ENCODE data around the gene LRRC1.
A peak's percentile ranks its signal among the peaks of the same experiment; 100 is the strongest.

LRRC1 gene

GRCh38 chr6:53847796-53848314 is 53.0 kb downstream of the LRRC1 start:
- DNase-seq (ENCODE audit: low read depth): no peak

GRCh38 chr6:53850527-53850926 is 55.7 kb downstream of the LRRC1 start:
- DNase-seq (ENCODE audit: low read depth): no peak

- DNase-seq (ENCODE audit: low read depth): no peak
These were observed 56.8 kb downstream of the LRRC1 start for GRCh38 chr6:53851561-53851960.

- DNase-seq (ENCODE audit: low read depth): no peak
These were observed 58.0 kb downstream of the LRRC1 start for GRCh38 chr6:53852805-53853204.

- no peak for DNase-seq (ENCODE audit: low read depth)
These were observed 60.2 kb downstream of the LRRC1 start for GRCh38 chr6:53854843-53855567.

- no peak for DNase-seq (ENCODE audit: low read depth)
These were observed 61.1 kb downstream of the LRRC1 start for GRCh38 chr6:53855940-53856339.

- DNase-seq (ENCODE audit: low read depth): no peak
These were observed 62.7 kb downstream of the LRRC1 start for GRCh38 chr6:53857318-53858094.

- DNase-seq (ENCODE audit: low read depth): no peak
These were observed 63.4 kb downstream of the LRRC1 start for GRCh38 chr6:53858196-53858595.

- DNase-seq (ENCODE audit: low read depth): no peak
These were observed 64.1 kb downstream of the LRRC1 start for GRCh38 chr6:53858913-53859312.

GRCh38 chr6:53860511-53860910 is 65.7 kb downstream of the LRRC1 start:
- no peak for DNase-seq (ENCODE audit: low read depth)

- no peak for DNase-seq (ENCODE audit: low read depth)
These were observed 66.7 kb downstream of the LRRC1 start for GRCh38 chr6:53861518-53861917.

- peak; percentile 56 for DNase-seq (ENCODE audit: low read depth)
These were observed 68.1 kb downstream of the LRRC1 start for GRCh38 chr6:53862662-53863462.

GRCh38 chr6:53864781-53865180 is 70.0 kb downstream of the LRRC1 start:
- DNase-seq (ENCODE audit: low read depth): no peak

GRCh38 chr6:53866226-53866625 is 71.4 kb downstream of the LRRC1 start:
- DNase-seq (ENCODE audit: low read depth): no peak

- no peak for DNase-seq (ENCODE audit: low read depth)
These were observed 73.8 kb downstream of the LRRC1 start for GRCh38 chr6:53868626-53869025.

- DNase-seq (ENCODE audit: low read depth): peak; percentile 40
These were observed 75.2 kb downstream of the LRRC1 start for GRCh38 chr6:53869964-53870363.

- peak; percentile 24 for DNase-seq (ENCODE audit: low read depth)
These were observed 79.1 kb downstream of the LRRC1 start for GRCh38 chr6:53873922-53874321.

- DNase-seq (ENCODE audit: low read depth): no peak
These were observed 80.2 kb downstream of the LRRC1 start for GRCh38 chr6:53874964-53875363.

- DNase-seq (ENCODE audit: low read depth): no peak
These were observed 82.3 kb downstream of the LRRC1 start for GRCh38 chr6:53877151-53877550.

GRCh38 chr6:53878808-53879207 is 84.0 kb downstream of the LRRC1 start:
- DNase-seq (ENCODE audit: low read depth): no peak

GRCh38 chr6:53879608-53880007 is 84.8 kb downstream of the LRRC1 start:
- DNase-seq (ENCODE audit: low read depth): no peak

- no peak for DNase-seq (ENCODE audit: low read depth)
These were observed 92.5 kb downstream of the LRRC1 start for GRCh38 chr6:53887316-53887715.
